Trophoblast cell (in vitro differentiated cells and primary cell): ENCODE measurements around the gene ZDHHC19.
"Not testable (repeated sequence)": the region's sequence is repeated elsewhere in the genome, so short reads cannot be mapped to it uniquely, and the experiment has no call there.

Source experiments
- DNase-seq, 2 donors: peaks; one replicate each; pipeline ENCODE4 v3.0.0-alpha.2; 2016
- H2AFZ ChIP-seq: 2 replicates; pipeline ENCODE4 v1.6.1; 2013; ENCODE audit warnings: low read length, moderate library complexity, mild to moderate bottlenecking; ENCODE audit not compliant: insufficient read depth, poor library complexity
- H2AK5ac ChIP-seq: 2 replicates; pipeline ENCODE4 v1.6.1; 2013; ENCODE audit warnings: mild to moderate bottlenecking, low read length
- H2BK120ac ChIP-seq: 2 replicates; pipeline ENCODE4 v1.6.1; 2013; ENCODE audit warnings: low read length, mild to moderate bottlenecking, moderate library complexity; ENCODE audit not compliant: insufficient read depth, poor library complexity
- H2BK12ac ChIP-seq: 2 replicates; pipeline ENCODE4 v1.6.1; 2013; ENCODE audit warnings: mild to moderate bottlenecking, low read length, moderate library complexity
- H2BK5ac ChIP-seq: 2 replicates; pipeline ENCODE4 v1.6.1; 2013; ENCODE audit warnings: low read length, low read depth, moderate library complexity, mild to moderate bottlenecking; ENCODE audit not compliant: poor library complexity
- H3K14ac ChIP-seq: 2 replicates; pipeline ENCODE4 v1.6.1; 2013; ENCODE audit warnings: mild to moderate bottlenecking, low read length
- H3K18ac ChIP-seq: 2 replicates; pipeline ENCODE4 v1.6.1; 2013; ENCODE audit warnings: mild to moderate bottlenecking, low read length
- H3K23ac ChIP-seq: 2 replicates; pipeline ENCODE4 v1.6.1; 2013; ENCODE audit warnings: low read length
- H3K27ac ChIP-seq: 2 replicates; pipeline ENCODE4 v1.5.1; 2013; ENCODE audit warnings: low read depth, mild to moderate bottlenecking, inconsistent platforms, low read length, moderate library complexity
- H3K27me3 ChIP-seq: 2 replicates; pipeline ENCODE4 v1.6.1; 2013; ENCODE audit warnings: inconsistent platforms, mild to moderate bottlenecking, low read length, moderate library complexity; ENCODE audit not compliant: insufficient read depth
- H3K36me3 ChIP-seq, 2 experiments: 1 replicate in 1 of 2; 2 replicates in 1 of 2; pipeline ENCODE4 v1.6.1; 2013; ENCODE audit warnings: low read length in 2 of 2, mild to moderate bottlenecking in 2 of 2, moderate library complexity in 1 of 2; ENCODE audit not compliant: insufficient read depth in 2 of 2, control insufficient read depth in 1 of 2
- H3K4ac ChIP-seq: 2 replicates; pipeline ENCODE4 v1.6.1; 2013; ENCODE audit warnings: low read depth, mild to moderate bottlenecking, low read length, moderate library complexity
- H3K4me1 ChIP-seq, 2 experiments: 1 replicate in 1 of 2; 2 replicates in 1 of 2; pipeline ENCODE4 v1.6.1; 2013; ENCODE audit warnings: low read length in 2 of 2, mild to moderate bottlenecking in 2 of 2, moderate library complexity in 1 of 2; ENCODE audit not compliant: insufficient read depth in 2 of 2, control insufficient read depth in 1 of 2
- H3K4me2 ChIP-seq: 2 replicates; pipeline ENCODE4 v1.6.1; 2013; ENCODE audit warnings: inconsistent platforms, mild to moderate bottlenecking, low read length, moderate library complexity
- H3K4me3 ChIP-seq: 2 replicates; pipeline ENCODE4 v1.5.1; 2013; ENCODE audit warnings: mild to moderate bottlenecking, low read depth, low read length, inconsistent platforms
- H3K79me1 ChIP-seq: one replicate; pipeline ENCODE4 v1.6.1; 2013; ENCODE audit warnings: low read length
- H3K79me2 ChIP-seq: 2 replicates; pipeline ENCODE4 v1.6.1; 2013; ENCODE audit warnings: low read length, mild to moderate bottlenecking; ENCODE audit not compliant: control insufficient read depth, insufficient read depth, poor library complexity
- H3K9ac ChIP-seq: 2 replicates; pipeline ENCODE4 v1.6.1; 2013; ENCODE audit warnings: mild to moderate bottlenecking, low read length
- H3K9me3 ChIP-seq: 2 replicates; pipeline ENCODE4 v1.6.1; 2013; ENCODE audit warnings: low read depth, mild to moderate bottlenecking, control low read depth, inconsistent platforms, low read length; ENCODE audit not compliant: insufficient read depth
- H4K12ac ChIP-seq: 2 replicates; pipeline ENCODE4 v1.6.1; 2013; ENCODE audit warnings: low read depth, mild to moderate bottlenecking, low read length, moderate library complexity
- H4K8ac ChIP-seq: 2 replicates; pipeline ENCODE4 v1.6.1; 2013; ENCODE audit warnings: low read depth, mild to moderate bottlenecking, low read length, moderate library complexity
- H4K91ac ChIP-seq: one replicate; pipeline ENCODE4 v1.6.1; 2013; ENCODE audit warnings: low read depth, mild to moderate bottlenecking, low read length, moderate library complexity
- WGBS: extraction: QIAGEN DNeasy Blood & Tissue Kit; methylation state at CpG from one replicate; pipeline ENCODE4 v1.1.7; 2013; ENCODE audit warnings: missing lambda C conversion rate; ENCODE audit not compliant: insufficient read length, insufficient coverage; ENCODE audit errors: extremely low coverage; 5-methylcytosine and 5-hydroxymethylcytosine counted together

Gene ZDHHC19

GRCh38 chr3:196251918-196252317 is 40.7 kb upstream of the ZDHHC19 start:
- no peak overlapping the region for H2BK5ac ChIP-seq
- WGBS = no CpG with 5 or more reads among the region's 16 CpGs
- no peaks in the 10 kb centered on the region for H3K27me3 ChIP-seq
- H3K18ac ChIP-seq = no peak overlapping the region
- no peaks in the 10 kb centered on the region for H3K79me2 ChIP-seq
- H2AFZ ChIP-seq = no peak overlapping the region
- H3K36me3 ChIP-seq = peaks cover 15 to 17% of the 10 kb centered on the region in 2 experiments
- no peak overlapping the region for H3K4ac ChIP-seq
- no peak overlapping the region for H3K9ac ChIP-seq
- no peak overlapping the region for H3K4me2 ChIP-seq
- H3K4me3 ChIP-seq = no peak overlapping the region
- H4K8ac ChIP-seq = no peak overlapping the region
- DNase-seq = no peak
- H3K23ac ChIP-seq = no peak overlapping the region
- no peak overlapping the region for H3K27ac ChIP-seq
- H3K9me3 ChIP-seq = peaks cover 1% of the 10 kb centered on the region
- H4K91ac ChIP-seq = no peak overlapping the region
- no peak overlapping the region for H2BK12ac ChIP-seq
- no peak overlapping the region for H3K14ac ChIP-seq
- no peak overlapping the region for H2AK5ac ChIP-seq
- H4K12ac ChIP-seq = no peak overlapping the region
- no peaks in the 10 kb centered on the region for H3K4me1 ChIP-seq
- H3K79me1 ChIP-seq = no peaks in the 10 kb centered on the region
- no peak overlapping the region for H2BK120ac ChIP-seq

DNA sequence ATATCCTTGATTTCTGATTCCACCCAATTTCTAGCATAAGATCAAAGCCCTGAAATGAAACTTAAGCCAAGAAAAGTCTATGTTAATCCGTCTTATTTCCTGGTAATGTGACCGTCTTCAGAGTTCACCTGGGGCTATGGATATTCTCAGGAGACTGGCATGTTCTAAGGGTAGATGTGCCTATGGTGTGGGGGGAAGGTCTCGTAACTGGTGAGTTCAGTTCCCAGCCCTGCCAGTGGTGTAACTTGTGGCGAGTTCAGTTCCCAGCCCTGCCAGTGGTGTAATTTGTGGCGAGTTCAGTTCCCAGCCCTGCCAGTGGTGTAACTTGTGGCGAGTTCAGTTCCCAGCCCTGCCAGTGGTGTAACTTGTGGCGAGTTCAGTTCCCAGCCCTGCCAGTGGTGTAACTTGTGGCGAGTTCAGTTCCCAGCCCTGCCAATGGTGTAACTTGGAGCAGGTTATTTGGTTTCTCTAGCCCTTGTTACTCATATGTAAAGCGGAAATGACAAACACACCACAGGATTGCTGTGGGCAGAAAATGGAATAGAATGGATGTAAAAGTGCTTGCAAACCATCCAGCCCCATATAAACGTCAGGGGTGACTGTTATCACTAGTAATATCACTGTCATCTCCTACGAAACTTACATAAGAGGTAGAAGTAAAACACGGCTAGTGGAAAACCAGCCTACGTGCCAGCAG is 35.6 kb upstream of the ZDHHC19 start:
- H3K4me3 ChIP-seq = no peak overlapping the region
- no peak overlapping the region for H3K27ac ChIP-seq
- no peaks in the 10 kb centered on the region for H3K27me3 ChIP-seq
- H3K4me2 ChIP-seq = no peak overlapping the region
- no peak overlapping the region for H4K8ac ChIP-seq
- no peaks in the 10 kb centered on the region for H3K9me3 ChIP-seq
- H2AK5ac ChIP-seq = no peak overlapping the region
- no peak overlapping the region for H3K4ac ChIP-seq
- no peaks in the 10 kb centered on the region for H3K79me2 ChIP-seq
- H4K12ac ChIP-seq = no peak overlapping the region
- H3K18ac ChIP-seq = no peak overlapping the region
- H3K79me1 ChIP-seq = no peaks in the 10 kb centered on the region
- no peak for DNase-seq
- H3K14ac ChIP-seq = no peak overlapping the region
- no peak overlapping the region for H4K91ac ChIP-seq
- H3K4me1 ChIP-seq = no peaks in the 10 kb centered on the region
- no peak overlapping the region for H2BK120ac ChIP-seq
- no peak overlapping the region for H2BK12ac ChIP-seq
- H3K9ac ChIP-seq = no peak overlapping the region
- H2AFZ ChIP-seq = no peak overlapping the region
- peaks cover 17 to 33% of the 10 kb centered on the region in 2 experiments for H3K36me3 ChIP-seq
- no CpG with 5 or more reads among the region's 13 CpGs for WGBS
- no peak overlapping the region for H3K23ac ChIP-seq
- no peak overlapping the region for H2BK5ac ChIP-seq

- not testable (repeated sequence) for H3K27me3 ChIP-seq, H4K91ac ChIP-seq, H2AFZ ChIP-seq, H3K23ac ChIP-seq, H3K14ac ChIP-seq, H3K4me2 ChIP-seq, H3K79me2 ChIP-seq, H3K27ac ChIP-seq, H2BK12ac ChIP-seq, H3K4me1 ChIP-seq, H3K9me3 ChIP-seq, H3K4me3 ChIP-seq, H4K12ac ChIP-seq, DNase-seq, H4K8ac ChIP-seq, H3K79me1 ChIP-seq, H3K4ac ChIP-seq, H3K9ac ChIP-seq, H2BK5ac ChIP-seq, H3K18ac ChIP-seq, H2AK5ac ChIP-seq, H2BK120ac ChIP-seq
- WGBS = no CpG with 5 or more reads among the region's 34 CpGs
- H3K36me3 ChIP-seq = peaks cover 21 to 41% of the 10 kb centered on the region in 2 experiments
Observed at GRCh38 chr3:196244166-196244565, 33.0 kb upstream of the ZDHHC19 start.

- Histone ChIP-seq H3K9me3 (no peaks in the 10 kb centered on the region), H3K9ac (no peak overlapping the region), H2AFZ (no peak overlapping the region), H3K27ac (no peak overlapping the region), H3K4me2 (no peak overlapping the region), H4K8ac (no peak overlapping the region), H3K79me2 (no peaks in the 10 kb centered on the region), H2AK5ac (no peak overlapping the region), H4K91ac (no peak overlapping the region), H2BK120ac (no peak overlapping the region), H4K12ac (no peak overlapping the region), H3K14ac (no peak overlapping the region), H3K36me3 (peaks cover 24 to 44% of the 10 kb centered on the region in 2 experiments), H3K4me1 (no peaks in the 10 kb centered on the region), H2BK5ac (no peak overlapping the region), H3K18ac (no peak overlapping the region), H3K79me1 (no peaks in the 10 kb centered on the region), H3K27me3 (no peaks in the 10 kb centered on the region), H3K4ac (no peak overlapping the region), H3K23ac (peak overlapping the region; percentile 73), H2BK12ac (no peak overlapping the region), H3K4me3 (no peak overlapping the region)
- DNase-seq = no peak
- no CpG with 5 or more reads among the region's 8 CpGs for WGBS
Observed at GRCh38 chr3:196241704-196242103, 30.5 kb upstream of the ZDHHC19 start.
